CD14-positive monocyte (primary cell): ENCODE measurements around the gene SIM1. TPM values are rescaled to one million over a fixed set of nuclear protein-coding genes. Genes with fewer than 3 reads are reported as not detected.

Source experiments
- DNase-seq, 3 donors: peaks; one replicate each; pipeline ENCODE4 v3.0.0-alpha.2; 2011 to 2022
- H2AFZ ChIP-seq: 2 replicates; pipeline ENCODE4 v1.6.0; 2012; ENCODE audit warnings: mild to moderate bottlenecking, low read depth, low read length, inconsistent platforms; ENCODE audit not compliant: insufficient read depth, poor library complexity, severe bottlenecking
- H3K27ac ChIP-seq, 2 donors: 1 replicate in 1 of 2; 2 replicates in 1 of 2; pipeline ENCODE4 v1.5.1; 2012 to 2013; ENCODE audit warnings: low read length in 2 of 2, control low read depth in 1 of 2, inconsistent platforms in 1 of 2, low read depth in 1 of 2, mild to moderate bottlenecking in 1 of 2
- H3K27me3 ChIP-seq, 2 donors: one replicate each; pipeline versions ENCODE4 v1.6.0 to v1.6.1; 2011 to 2013; ENCODE audit warnings: low read length in 2 of 2; ENCODE audit not compliant: control insufficient read depth in 2 of 2, insufficient read depth in 2 of 2
- H3K36me3 ChIP-seq, 2 donors: replicated peaks in 1 of 2; 1 replicate in 1 of 2; 2 replicates in 1 of 2; pipeline versions ENCODE4 v1.5.1 to v1.6.1; 2012 to 2013; ENCODE audit warnings: low read length in 2 of 2, control low read depth in 1 of 2, inconsistent platforms in 1 of 2, mild to moderate bottlenecking in 1 of 2; ENCODE audit not compliant: insufficient read depth in 2 of 2, control insufficient read depth in 1 of 2
- H3K4me1 ChIP-seq, 2 donors: 1 replicate in 1 of 2; 2 replicates in 1 of 2; pipeline versions ENCODE4 v1.5.1 to v1.6.1; 2012 to 2013; ENCODE audit warnings: low read length in 2 of 2, control low read depth in 1 of 2, inconsistent platforms in 1 of 2, mild to moderate bottlenecking in 1 of 2, moderate library complexity in 1 of 2; ENCODE audit not compliant: insufficient read depth in 2 of 2, control insufficient read depth in 1 of 2
- H3K4me2 ChIP-seq: replicated peaks from 2 replicates; pipeline ENCODE3; 2012; ENCODE audit warnings: low read length, moderate library complexity, mild to moderate bottlenecking; ENCODE audit not compliant: poor library complexity, severe bottlenecking; ENCODE audit errors: extremely low read depth
- H3K4me3 ChIP-seq, 3 experiments: fragments of 200-600 bp in 1 of 3; sonication (generic) in 1 of 3; replicated peaks in 1 of 3; 1 replicate in 2 of 3; 2 replicates in 1 of 3; pipeline ENCODE4 v1.5.1; 2011 to 2013; ENCODE audit warnings: low read length in 3 of 3, mild to moderate bottlenecking in 3 of 3, control low read depth in 2 of 3, low read depth in 2 of 3, inconsistent platforms in 1 of 3, moderate library complexity in 1 of 3
- H3K79me2 ChIP-seq: 2 replicates; pipeline ENCODE4 v1.6.0; 2012; ENCODE audit warnings: mild to moderate bottlenecking, control low read depth, inconsistent platforms, low read length, moderate library complexity; ENCODE audit not compliant: insufficient read depth
- H3K9ac ChIP-seq: 2 replicates; pipeline ENCODE4 v1.6.0; 2017; ENCODE audit warnings: low read length, mild to moderate bottlenecking; ENCODE audit not compliant: insufficient read depth, poor library complexity, severe bottlenecking
- H3K9me3 ChIP-seq, 2 donors: replicated peaks in 1 of 2; 1 replicate in 1 of 2; 2 replicates in 1 of 2; pipeline versions ENCODE4 v1.5.1 to v1.6.1; 2012 to 2013; ENCODE audit warnings: low read length in 2 of 2, control low read depth in 1 of 2; ENCODE audit not compliant: control insufficient read depth in 1 of 2, insufficient read depth in 1 of 2
- H4K20me1 ChIP-seq: 2 replicates; pipeline ENCODE4 v1.6.0; 2012; ENCODE audit warnings: mild to moderate bottlenecking, low read length, control low read depth, moderate library complexity; ENCODE audit not compliant: insufficient read depth
- H3K27ac Mint-ChIP-seq, 7 donors: one replicate each; pipeline ENCODE4 v1.8.0; 2020; ENCODE audit warnings: mild to moderate bottlenecking in 7 of 7, mixed read lengths in 7 of 7, moderate library complexity in 6 of 7, inconsistent platforms in 2 of 7
- H3K27me3 Mint-ChIP-seq, 3 donors: one replicate each; pipeline ENCODE4 v1.8.0; 2021 to 2022; ENCODE audit warnings: low read depth in 3 of 3, mild to moderate bottlenecking in 3 of 3, mixed read lengths in 3 of 3, moderate library complexity in 3 of 3, inconsistent platforms in 1 of 3
- H3K36me3 Mint-ChIP-seq, 2 donors: one replicate each; pipeline ENCODE4 v1.8.0; 2020; ENCODE audit warnings: mixed read lengths in 2 of 2, inconsistent platforms in 1 of 2, mild to moderate bottlenecking in 1 of 2
- H3K4me1 Mint-ChIP-seq: one replicate; pipeline ENCODE4 v1.8.0; 2020; ENCODE audit warnings: mild to moderate bottlenecking, mixed read lengths
- H3K4me3 Mint-ChIP-seq, 2 donors: one replicate each; pipeline ENCODE4 v1.8.0; 2020; ENCODE audit warnings: mild to moderate bottlenecking in 2 of 2, mixed read lengths in 2 of 2, moderate library complexity in 1 of 2
- H3K9me3 Mint-ChIP-seq, 7 donors: one replicate each; pipeline ENCODE4 v1.8.0; 2020 to 2022; ENCODE audit warnings: mixed read lengths in 7 of 7, mild to moderate bottlenecking in 6 of 7, moderate library complexity in 6 of 7, inconsistent platforms in 2 of 7
- WGBS: methylation state at CpG from one replicate; pipeline ENCODE4 v1.1.5; 2013; ENCODE audit warnings: missing lambda C conversion rate; ENCODE audit not compliant: insufficient coverage; 5-methylcytosine and 5-hydroxymethylcytosine counted together
- intact Hi-C, 2 donors: fragments of 100-400 bp; cut with micrococcal nuclease; formaldehyde crosslinking; loops; one replicate each; pipeline versions ENCODE4 v1.15.0 to v1.15.1; 2023
- polyA plus RNA-seq, 3 donors: library from polyadenylated mRNA; depleted of rRNA in 1 of 3; unstranded in 2 of 3; stranded (reverse) in 1 of 3; fragments of 300-500 nt in 2 of 3; fragments of >200 nt in 1 of 3; fragmentation: Illumina TruSeq in 2 of 3; gene quantifications; 1 replicate in 2 of 3; 2 replicates in 1 of 3; pipeline ENCODE4 v1.2.3, GENCODE V29; 2012 to 2021
- TF ChIP-seq, protein P1 (sequence below): fragments of 200-600 bp; IDR thresholded peaks from one replicate; pipeline ENCODE4 v1.8.0; 2022; ENCODE audit warnings: antibody characterized with exemption, mild to moderate bottlenecking

SIM1 gene
- polyA plus RNA-seq, 3 donors, result not detected

- H3K4me3 Mint-ChIP-seq, result no peak overlapping the region
- Histone ChIP-seq H3K4me1 (peaks cover 5 to 6% of the 10 kb centered on the region in 2 donors), H3K9me3 (peaks cover 10 to 70% of the 10 kb centered on the region in 2 donors), H3K36me3 (no peaks in the 10 kb centered on the region), H3K27me3 (peaks cover 97 to 100% of the 10 kb centered on the region in 2 donors), H2AFZ (no peak overlapping the region), H3K4me2 (no peak overlapping the region), H4K20me1 (no peaks in the 10 kb centered on the region), H3K4me3 (no peak overlapping the region), H3K79me2 (no peaks in the 10 kb centered on the region), H3K27ac (no peak overlapping the region), H3K9ac (no peak overlapping the region)
- H3K36me3 Mint-ChIP-seq, result peaks cover 0 to 10% of the 10 kb centered on the region in 2 donors
- H3K4me1 Mint-ChIP-seq, result peaks cover 19% of the 10 kb centered on the region
- H3K27ac Mint-ChIP-seq, result no peak overlapping the region
- peaks cover 3 to 34% (median 24%) of the 10 kb centered on the region in 7 donors for H3K9me3 Mint-ChIP-seq
- 45% methylated on average over 1 of the region's 1 CpG for WGBS
- TF ChIP-seq, protein P1, sequence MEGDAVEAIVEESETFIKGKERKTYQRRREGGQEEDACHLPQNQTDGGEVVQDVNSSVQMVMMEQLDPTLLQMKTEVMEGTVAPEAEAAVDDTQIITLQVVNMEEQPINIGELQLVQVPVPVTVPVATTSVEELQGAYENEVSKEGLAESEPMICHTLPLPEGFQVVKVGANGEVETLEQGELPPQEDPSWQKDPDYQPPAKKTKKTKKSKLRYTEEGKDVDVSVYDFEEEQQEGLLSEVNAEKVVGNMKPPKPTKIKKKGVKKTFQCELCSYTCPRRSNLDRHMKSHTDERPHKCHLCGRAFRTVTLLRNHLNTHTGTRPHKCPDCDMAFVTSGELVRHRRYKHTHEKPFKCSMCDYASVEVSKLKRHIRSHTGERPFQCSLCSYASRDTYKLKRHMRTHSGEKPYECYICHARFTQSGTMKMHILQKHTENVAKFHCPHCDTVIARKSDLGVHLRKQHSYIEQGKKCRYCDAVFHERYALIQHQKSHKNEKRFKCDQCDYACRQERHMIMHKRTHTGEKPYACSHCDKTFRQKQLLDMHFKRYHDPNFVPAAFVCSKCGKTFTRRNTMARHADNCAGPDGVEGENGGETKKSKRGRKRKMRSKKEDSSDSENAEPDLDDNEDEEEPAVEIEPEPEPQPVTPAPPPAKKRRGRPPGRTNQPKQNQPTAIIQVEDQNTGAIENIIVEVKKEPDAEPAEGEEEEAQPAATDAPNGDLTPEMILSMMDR, result no peak
- no peak for DNase-seq
- intact Hi-C loops, result no loop called here
- peaks cover 0 to 31% (median 31%) of the 10 kb centered on the region in 3 donors for H3K27me3 Mint-ChIP-seq
Measured at GRCh38 chr6:100451577-100451976, 13.1 kb downstream of the SIM1 start.

DNA sequence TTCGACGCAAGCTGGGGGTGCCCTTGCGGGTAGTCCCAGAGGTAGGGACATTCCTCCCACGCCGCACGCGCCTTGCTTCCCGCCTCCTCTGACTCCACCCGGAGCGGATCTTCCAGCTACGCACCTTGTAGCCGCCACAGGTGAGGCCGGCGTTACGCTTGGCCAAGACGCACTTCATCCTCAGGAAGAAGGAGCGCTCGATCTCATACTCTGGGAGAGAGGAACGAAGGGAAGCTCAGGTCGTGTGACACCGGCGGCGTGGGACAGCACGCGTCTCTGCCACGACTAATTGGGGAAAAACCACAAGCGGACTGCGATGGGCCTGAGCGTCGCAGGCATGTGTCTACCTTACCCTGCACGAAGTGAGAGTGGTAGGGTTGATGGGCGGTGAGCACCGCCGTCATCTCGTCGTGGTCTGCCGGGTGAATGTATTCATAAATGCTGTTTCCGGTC is 15.5 kb downstream of the SIM1 start:
- Histone ChIP-seq H3K27ac (no peak overlapping the region), H3K79me2 (no peaks in the 10 kb centered on the region), H3K4me2 (no peak overlapping the region), H3K9ac (no peak overlapping the region), H4K20me1 (no peaks in the 10 kb centered on the region), H3K4me1 (peaks cover 5 to 6% of the 10 kb centered on the region in 2 donors), H3K4me3 (no peak overlapping the region), H3K27me3 (peaks cover 95 to 100% of the 10 kb centered on the region in 2 donors), H2AFZ (no peak overlapping the region), H3K9me3 (peaks cover 10 to 54% of the 10 kb centered on the region in 2 donors), H3K36me3 (no peaks in the 10 kb centered on the region)
- TF ChIP-seq, protein P1, result no peak
- DNase-seq, result no peak
- Mint-ChIP-seq H3K36me3 (peaks cover 0 to 3% of the 10 kb centered on the region in 2 donors), H3K27me3 (peaks cover 15 to 51% (median 47%) of the 10 kb centered on the region in 3 donors), H3K4me1 (peaks cover 16% of the 10 kb centered on the region), H3K9me3 (peaks cover 3 to 25% (median 14%) of the 10 kb centered on the region in 7 donors), H3K27ac (peak overlapping the region in 2 of 7 donors; percentile 40 to 51), H3K4me3 (peak overlapping the region in 1 of 2 donors; percentile 82)
- 12% methylated on average over 38 of the region's 38 CpGs for WGBS
- intact Hi-C loops, result no loop called here
